Measurements from ENCODE around the gene PPFIA1. TPM values are rescaled to one million over a fixed set of nuclear protein-coding genes. Genes with fewer than 3 reads are reported as not detected.

PPFIA1 gene
- total and polyA plus RNA-seq, 9 donors: 20.5 to 60.3 (median 37.8) TPM

DNA sequence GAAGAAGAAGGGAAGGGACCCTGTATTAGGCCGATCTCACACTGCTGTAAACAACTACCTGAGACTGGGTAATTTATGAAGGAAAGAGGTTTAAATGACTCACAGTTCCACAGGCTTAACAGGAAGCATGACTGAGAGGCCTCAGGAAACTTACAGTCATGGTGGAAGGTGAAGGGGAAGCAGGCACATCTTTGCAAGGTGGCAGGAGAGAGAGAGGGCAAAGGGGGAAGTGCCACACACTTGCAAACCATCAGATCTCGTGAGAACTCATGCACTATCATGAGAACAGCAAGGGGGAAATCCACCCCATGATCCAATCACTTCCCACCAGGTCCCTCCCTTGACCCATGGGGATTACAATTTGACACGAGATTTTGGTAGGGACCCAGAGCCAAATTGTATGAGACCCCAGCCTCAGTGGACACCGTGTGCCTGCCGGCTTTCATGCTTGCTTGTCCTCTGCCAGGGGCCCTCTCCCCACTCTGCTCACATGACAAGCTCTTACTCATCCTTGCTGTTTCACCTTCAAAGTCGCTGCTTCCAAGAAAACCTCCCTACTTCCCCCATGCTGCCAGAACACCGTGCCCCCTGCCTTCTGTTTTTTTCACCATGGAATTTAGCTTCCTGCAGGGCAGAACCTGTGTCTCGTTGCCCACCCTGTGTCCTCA lies 23.3 kb upstream of the PPFIA1 start:
- no peaks in the 10 kb centered on the region for H3K27me3 ChIP-seq
- WGBS, 3 donors: 52 to 54% (median 54%) methylated on average over 8 of the region's 8 CpGs
- no peaks in the 10 kb centered on the region for H3K36me3 ChIP-seq
- H3K27ac ChIP-seq: no peak overlapping the region
- H3K9me3 ChIP-seq: no peaks in the 10 kb centered on the region
- no peak for DNase-seq
- H3K4me3 ChIP-seq: no peak overlapping the region
- H3K4me1 ChIP-seq (ENCODE audit: insufficient read depth): no peaks in the 10 kb centered on the region
- TF ChIP-seq, protein P1, sequence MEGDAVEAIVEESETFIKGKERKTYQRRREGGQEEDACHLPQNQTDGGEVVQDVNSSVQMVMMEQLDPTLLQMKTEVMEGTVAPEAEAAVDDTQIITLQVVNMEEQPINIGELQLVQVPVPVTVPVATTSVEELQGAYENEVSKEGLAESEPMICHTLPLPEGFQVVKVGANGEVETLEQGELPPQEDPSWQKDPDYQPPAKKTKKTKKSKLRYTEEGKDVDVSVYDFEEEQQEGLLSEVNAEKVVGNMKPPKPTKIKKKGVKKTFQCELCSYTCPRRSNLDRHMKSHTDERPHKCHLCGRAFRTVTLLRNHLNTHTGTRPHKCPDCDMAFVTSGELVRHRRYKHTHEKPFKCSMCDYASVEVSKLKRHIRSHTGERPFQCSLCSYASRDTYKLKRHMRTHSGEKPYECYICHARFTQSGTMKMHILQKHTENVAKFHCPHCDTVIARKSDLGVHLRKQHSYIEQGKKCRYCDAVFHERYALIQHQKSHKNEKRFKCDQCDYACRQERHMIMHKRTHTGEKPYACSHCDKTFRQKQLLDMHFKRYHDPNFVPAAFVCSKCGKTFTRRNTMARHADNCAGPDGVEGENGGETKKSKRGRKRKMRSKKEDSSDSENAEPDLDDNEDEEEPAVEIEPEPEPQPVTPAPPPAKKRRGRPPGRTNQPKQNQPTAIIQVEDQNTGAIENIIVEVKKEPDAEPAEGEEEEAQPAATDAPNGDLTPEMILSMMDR (IDR thresholded peaks at IDR 0.05): no peak
- TF ChIP-seq POLR2A (IDR thresholded peaks at IDR 0.05) (no peak), EP300 (IDR thresholded peaks at IDR 0.05) (no peak)
- intact Hi-C loops (cut with DNase I): no loop called here

DNA sequence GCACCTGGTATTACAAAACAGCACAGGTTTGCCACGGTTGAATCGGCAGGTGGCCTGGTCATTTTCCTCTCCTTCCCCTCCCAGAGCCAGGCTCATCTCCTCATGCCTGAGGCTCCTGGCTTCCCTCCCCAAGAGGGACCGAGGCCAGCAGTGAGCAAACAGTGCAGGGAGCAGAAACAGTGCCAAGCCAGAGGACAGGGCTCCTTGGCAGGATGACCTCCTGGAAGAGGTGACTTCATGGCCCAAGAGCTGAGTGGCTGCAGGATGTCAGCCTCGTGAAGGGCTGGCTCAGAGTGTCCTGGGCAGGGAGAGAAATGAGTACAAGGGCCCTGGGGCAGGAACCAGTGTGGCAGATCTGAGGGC lies 22.8 kb upstream of the PPFIA1 start:
- H3K27ac ChIP-seq: no peak overlapping the region
- no peak overlapping the region for H3K4me3 ChIP-seq
- H3K27me3 ChIP-seq: no peaks in the 10 kb centered on the region
- intact Hi-C loops (cut with DNase I): no loop called here
- H3K4me1 ChIP-seq (ENCODE audit: insufficient read depth): no peaks in the 10 kb centered on the region
- no peak for DNase-seq
- H3K9me3 ChIP-seq: no peaks in the 10 kb centered on the region
- no peaks in the 10 kb centered on the region for H3K36me3 ChIP-seq
- WGBS, 3 donors: 52 to 69% (median 57%) methylated on average over 4 of the region's 4 CpGs
- TF ChIP-seq POLR2A (IDR thresholded peaks at IDR 0.05): no peak
- TF ChIP-seq EP300 (IDR thresholded peaks at IDR 0.05): no peak
- TF ChIP-seq, protein P1 (IDR thresholded peaks at IDR 0.05): no peak

DNA sequence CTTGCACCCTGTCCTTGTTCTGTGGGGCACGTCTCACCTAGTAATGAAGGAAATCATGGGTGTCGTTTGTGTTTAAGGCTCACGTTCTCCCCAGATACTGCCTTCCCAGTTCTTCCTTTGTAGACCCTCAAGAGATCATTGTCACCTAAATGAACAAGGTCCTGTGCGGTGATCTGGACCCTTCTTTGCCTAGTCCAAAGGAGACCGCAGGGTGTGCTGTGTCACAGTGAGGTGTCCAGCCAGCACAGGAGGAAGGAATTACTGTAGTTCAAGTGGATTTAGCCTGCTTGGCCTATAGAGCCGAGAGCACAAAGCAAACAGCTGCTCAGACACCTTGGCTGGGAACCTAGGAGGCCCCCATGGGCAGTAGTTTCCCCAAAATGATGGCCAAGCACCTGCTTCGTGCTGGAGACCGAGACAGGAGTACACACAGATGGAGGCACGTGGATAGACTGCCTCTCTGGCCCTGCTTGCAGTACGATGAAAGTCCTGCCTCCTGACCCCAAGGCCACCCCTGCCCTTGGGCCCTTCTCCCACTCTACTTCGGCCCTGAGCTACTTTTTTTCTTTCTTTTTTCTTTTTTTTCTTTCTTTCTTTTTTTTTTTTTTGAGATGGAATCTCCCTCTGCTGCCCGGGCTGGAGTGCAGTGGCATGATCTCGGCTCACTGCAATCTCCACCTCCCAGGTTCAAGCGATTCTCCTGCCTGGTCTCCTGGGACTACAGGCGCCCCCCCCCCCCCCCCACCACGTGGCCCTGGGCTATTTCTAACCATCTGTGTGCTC lies 19.4 kb upstream of the PPFIA1 start:
- intact Hi-C loops (cut with DNase I): no loop called here
- WGBS, 3 donors: 53 to 63% (median 57%) methylated on average over 14 to 15 of the region's 16 CpGs
- no peak for TF ChIP-seq EP300 (IDR thresholded peaks at IDR 0.05)
- TF ChIP-seq, protein P1 (IDR thresholded peaks at IDR 0.05): no peak
- TF ChIP-seq POLR2A (IDR thresholded peaks at IDR 0.05): no peak
- Histone ChIP-seq H3K9me3 (no peaks in the 10 kb centered on the region), H3K27me3 (no peaks in the 10 kb centered on the region), H3K27ac (no peak overlapping the region), H3K4me1 (ENCODE audit: insufficient read depth) (no peaks in the 10 kb centered on the region), H3K36me3 (no peaks in the 10 kb centered on the region), H3K4me3 (no peak overlapping the region)
- DNase-seq: no peak

DNA sequence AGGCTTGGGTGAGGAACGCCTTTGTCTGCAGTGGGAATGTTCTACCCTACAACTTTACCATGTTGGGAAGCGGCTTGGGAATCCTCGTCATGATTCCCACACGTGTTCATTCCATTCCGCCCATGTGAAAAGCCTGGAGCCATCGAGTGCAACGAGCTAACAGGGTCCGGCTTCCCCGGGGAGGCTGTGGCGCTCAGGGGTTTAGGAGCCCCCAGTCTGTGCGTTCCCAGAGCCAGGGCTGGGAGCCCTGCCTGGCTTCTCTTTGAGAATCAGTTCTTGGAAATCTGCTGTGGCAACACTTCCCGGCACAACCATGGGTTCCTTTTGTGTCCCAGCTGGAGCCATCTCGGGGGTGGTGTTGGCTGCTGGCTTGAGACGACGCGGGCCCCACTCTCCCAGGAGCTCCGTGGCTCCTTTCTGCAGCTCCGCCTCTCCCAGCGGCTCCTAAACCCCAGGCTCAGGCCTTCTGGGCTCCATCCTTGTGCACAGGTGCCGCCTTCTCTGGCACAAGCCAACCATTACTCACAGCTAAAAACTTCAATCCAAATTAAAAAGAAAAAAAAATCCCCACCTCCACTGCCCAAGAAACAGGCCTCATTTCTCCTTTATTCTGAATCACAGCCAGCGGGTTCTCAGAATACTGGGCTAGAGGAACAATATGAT lies 18.7 kb upstream of the PPFIA1 start:
- H3K27me3 ChIP-seq: no peaks in the 10 kb centered on the region
- H3K4me1 ChIP-seq (ENCODE audit: insufficient read depth): no peaks in the 10 kb centered on the region
- no peak for TF ChIP-seq EP300 (IDR thresholded peaks at IDR 0.05)
- no peak for TF ChIP-seq POLR2A (IDR thresholded peaks at IDR 0.05)
- TF ChIP-seq, protein P1 (IDR thresholded peaks at IDR 0.05): no peak
- H3K9me3 ChIP-seq: no peaks in the 10 kb centered on the region
- H3K4me3 ChIP-seq: no peak overlapping the region
- intact Hi-C loops (cut with DNase I): no loop called here
- H3K27ac ChIP-seq: no peak overlapping the region
- no peak for DNase-seq
- no peaks in the 10 kb centered on the region for H3K36me3 ChIP-seq
- WGBS, 3 donors: 74 to 81% (median 78%) methylated on average over 18 to 21 of the region's 21 CpGs

Measured in ovary (tissue), 9 donors.